Measurements from ENCODE around the gene TMPRSS3. TPM values are rescaled to one million over a fixed set of nuclear protein-coding genes. Genes with fewer than 3 reads are reported as not detected.
A peak's percentile ranks its signal among the peaks of the same experiment; 100 is the strongest.

Gene TMPRSS3
- total and polyA plus RNA-seq, 8 donors: 0.43 to 4.8 (median 0.81) TPM

DNA sequence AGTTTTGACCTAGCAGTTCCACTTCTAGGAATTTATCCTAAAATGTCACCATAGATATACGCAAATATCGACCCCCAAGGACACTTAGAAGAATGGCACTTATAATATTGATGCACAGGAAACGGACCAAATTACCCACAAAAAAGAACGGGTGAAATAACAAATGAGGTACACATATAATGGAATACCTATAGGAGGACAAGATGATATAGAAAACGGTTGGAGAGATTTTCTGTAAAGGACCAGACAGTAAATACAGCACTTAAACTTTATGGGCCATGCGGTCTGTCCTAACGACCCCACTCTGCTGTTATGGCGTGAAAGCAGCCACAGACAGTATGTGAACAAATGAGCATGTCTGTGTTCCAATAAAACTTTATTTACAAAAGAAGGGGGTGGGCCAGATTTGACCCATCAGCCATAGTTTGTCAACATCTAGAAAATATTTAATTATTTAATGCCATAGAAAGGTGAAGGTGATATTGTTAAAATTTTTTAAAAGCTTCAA, 2.4 kb downstream of the TMPRSS3 start:
- TF ChIP-seq CTCF (IDR thresholded peaks at IDR 0.05): no peak
- Histone ChIP-seq H3K27ac (no peak overlapping the region), H3K4me3 (no peak overlapping the region), H3K36me3 (no peaks in the 10 kb centered on the region), H3K4me1 (peaks cover 0 to 11% of the 10 kb centered on the region in 2 donors), H3K9me3 (no peaks in the 10 kb centered on the region), H3K27me3 (no peaks in the 10 kb centered on the region)
- DNase-seq (no peak), ATAC-seq (no peak)
- intact Hi-C loops (cut with DNase I): no loop called here

DNA sequence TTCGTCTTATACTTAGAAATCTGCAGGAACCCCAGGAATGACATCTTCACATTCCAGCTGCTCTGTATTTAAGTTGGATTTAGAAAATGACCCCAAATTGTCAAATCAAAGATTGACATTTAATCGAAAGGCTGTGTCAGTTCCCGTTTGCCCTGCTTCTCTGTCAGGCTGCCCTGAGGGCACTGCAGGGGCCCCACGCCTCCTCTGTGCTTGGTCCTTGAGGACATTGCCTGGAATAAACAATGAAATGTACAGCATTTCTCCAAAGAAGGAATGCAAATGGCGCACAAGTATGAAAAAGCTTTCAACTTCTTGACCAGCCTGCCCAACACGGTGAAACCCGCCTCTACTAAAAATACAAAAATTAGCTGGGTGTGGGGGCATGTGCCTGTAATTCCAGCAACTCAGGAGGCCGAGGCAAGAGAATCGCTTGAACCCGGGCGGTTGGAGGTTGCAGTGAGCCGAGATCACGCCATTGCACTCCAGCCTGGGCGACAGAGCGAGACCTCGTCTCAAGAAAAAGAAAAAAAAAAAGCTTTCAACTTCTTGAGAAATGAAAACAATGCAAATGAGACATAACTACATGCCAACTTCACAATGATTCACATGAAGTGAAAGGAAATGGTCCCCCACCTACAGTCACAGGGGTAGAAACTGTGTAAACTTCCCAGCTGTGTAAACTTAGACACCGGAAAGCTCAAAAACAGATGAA, 3.0 kb downstream of the TMPRSS3 start:
- ATAC-seq (no peak), DNase-seq (peak in 1 of 4 donors; percentile 12)
- Histone ChIP-seq H3K27me3 (no peaks in the 10 kb centered on the region), H3K36me3 (no peaks in the 10 kb centered on the region), H3K4me1 (peaks cover 0 to 11% of the 10 kb centered on the region in 2 donors), H3K9me3 (no peaks in the 10 kb centered on the region), H3K27ac (no peak overlapping the region), H3K4me3 (no peak overlapping the region)
- TF ChIP-seq CTCF (IDR thresholded peaks at IDR 0.05): no peak
- intact Hi-C loops (cut with DNase I): no loop called here

GRCh38 chr21:42391297-42391696, 4.6 kb downstream of the TMPRSS3 start:
- Histone ChIP-seq H3K27ac (no peak overlapping the region), H3K27me3 (no peaks in the 10 kb centered on the region), H3K4me1 (peaks cover 0 to 13% of the 10 kb centered on the region in 2 donors), H3K4me3 (no peak overlapping the region), H3K36me3 (no peaks in the 10 kb centered on the region), H3K9me3 (no peaks in the 10 kb centered on the region)
- TF ChIP-seq CTCF (IDR thresholded peaks at IDR 0.05): no peak
- DNase-seq (peak in 1 of 4 donors; percentile 14), ATAC-seq (no peak)
- intact Hi-C loops (cut with DNase I): no loop called here

DNA sequence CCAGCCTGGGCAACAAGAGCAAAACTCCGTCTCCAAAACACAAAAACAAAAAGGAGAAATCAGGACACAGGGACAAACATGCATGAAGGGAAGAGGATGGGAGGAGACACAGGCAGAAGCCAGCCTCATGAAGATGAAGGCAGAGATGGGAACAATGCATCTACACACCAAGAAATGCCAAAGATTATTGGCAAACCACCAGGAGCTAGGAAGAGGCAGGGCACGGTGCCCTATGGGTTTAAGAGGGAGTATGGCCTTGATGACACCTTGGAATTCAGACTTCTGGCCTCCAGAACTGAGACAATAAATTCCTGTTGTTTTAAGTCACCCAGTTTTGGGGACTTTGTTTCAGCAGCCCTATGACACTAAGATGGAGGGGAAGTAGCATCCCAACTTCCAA, 5.2 kb downstream of the TMPRSS3 start:
- no peak for ATAC-seq
- H3K27me3 ChIP-seq: no peaks in the 10 kb centered on the region

More for the DNA sequence above, 5.2 kb downstream of the TMPRSS3 start:
- no peak for DNase-seq
- Histone ChIP-seq H3K4me3 (no peak overlapping the region), H3K4me1 (peaks cover 0 to 19% of the 10 kb centered on the region in 2 donors), H3K36me3 (no peaks in the 10 kb centered on the region), H3K27ac (no peak overlapping the region), H3K9me3 (no peaks in the 10 kb centered on the region)
- intact Hi-C loops (cut with DNase I): no loop called here
- no peak for TF ChIP-seq CTCF (IDR thresholded peaks at IDR 0.05)

All from left lung (tissue), 10 donors.